ENCODE data around the gene SLC25A44.

DNA sequence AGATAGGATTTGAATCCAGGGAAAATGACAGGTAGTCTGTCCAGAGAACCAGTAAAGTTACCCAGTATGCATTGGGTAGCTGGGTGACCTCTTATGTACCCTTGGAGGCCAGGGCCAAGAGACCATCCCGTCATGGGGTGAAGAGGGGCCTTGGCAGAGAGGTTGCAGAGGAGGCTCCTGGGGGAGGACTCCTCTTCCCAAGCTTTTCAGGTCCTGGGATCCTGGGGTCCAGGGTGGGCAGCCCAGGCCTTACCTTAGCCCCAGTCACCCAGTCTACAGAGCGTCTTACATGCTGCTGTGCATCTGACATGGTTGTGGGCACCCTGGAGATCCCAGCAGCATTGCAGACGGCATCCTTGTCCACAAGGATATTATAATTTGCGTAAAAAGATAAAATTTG is 32.9 kb downstream of the SLC25A44 start:
- no peak for TF ChIP-seq YY1 (IDR thresholded peaks at IDR 0.05; ENCODE audit: insufficient read depth, insufficient read length)
- TF ChIP-seq SUZ12 (IDR thresholded peaks at IDR 0.05; ENCODE audit: extremely low read depth, insufficient read depth, insufficient read length) = no peak
- TF ChIP-seq ZNF274 (IDR thresholded peaks at IDR 0.05; ENCODE audit: low read depth, low read length) = no peak
